OCI-M2 (cell line): Measurements from ENCODE around the gene HINT1.
"Not testable (repeated sequence)": the region's sequence is repeated elsewhere in the genome, so short reads cannot be mapped to it uniquely, and the experiment has no call there.

ENCODE experiments used
- DNase-seq: peaks from one replicate; lab custom pipeline; 2025; ENCODE audit not compliant: unreplicated experiment; lab: John Stamatoyannopoulos, UW

The HINT1 gene

GRCh38 chr5:131165119-131165727 is at the start of gene HINT1:
Gene HINT1, minus strand, starts transcription at chr5:131165256. Its CDS starts 51 bp downstream, at chr5:131165205.
- DNase-seq: no peak

- no peak for DNase-seq
Measured at GRCh38 chr5:131214609-131215227, 49.7 kb upstream of the HINT1 start.

- DNase-seq: no peak
Measured at GRCh38 chr5:131212471-131213021, 47.5 kb upstream of the HINT1 start.

- DNase-seq: no peak
Measured at GRCh38 chr5:131211669-131212068, 46.6 kb upstream of the HINT1 start.

- no peak for DNase-seq
Measured at GRCh38 chr5:131210151-131210510, 45.1 kb upstream of the HINT1 start.

- no peak for DNase-seq
Measured at GRCh38 chr5:131209506-131210150, 44.6 kb upstream of the HINT1 start.

GRCh38 chr5:131209175-131209505 is 44.1 kb upstream of the HINT1 start:
- DNase-seq: no peak

GRCh38 chr5:131206772-131207171 is 41.7 kb upstream of the HINT1 start:
- DNase-seq: no peak

- DNase-seq: no peak
Measured at GRCh38 chr5:131206061-131206460, 41.0 kb upstream of the HINT1 start.

- no peak for DNase-seq
Measured at GRCh38 chr5:131204964-131205363, 39.9 kb upstream of the HINT1 start.

- no peak for DNase-seq
Measured at GRCh38 chr5:131200560-131200959, 35.5 kb upstream of the HINT1 start.

GRCh38 chr5:131198625-131199024 is 33.6 kb upstream of the HINT1 start:
- no peak for DNase-seq

GRCh38 chr5:131196331-131196730 is 31.3 kb upstream of the HINT1 start:
- DNase-seq: no peak

GRCh38 chr5:131195696-131196095 is 30.6 kb upstream of the HINT1 start:
- DNase-seq: no peak

GRCh38 chr5:131194725-131195124 is 29.7 kb upstream of the HINT1 start:
- DNase-seq: no peak

GRCh38 chr5:131193897-131194296 is 28.8 kb upstream of the HINT1 start:
- not testable (repeated sequence) for DNase-seq

GRCh38 chr5:131193106-131193505 is 28.1 kb upstream of the HINT1 start:
- no peak for DNase-seq

- no peak for DNase-seq
Measured at GRCh38 chr5:131186561-131187256, 21.7 kb upstream of the HINT1 start.

GRCh38 chr5:131185523-131186104 is 20.6 kb upstream of the HINT1 start:
- DNase-seq: no peak

GRCh38 chr5:131182839-131183238 is 17.8 kb upstream of the HINT1 start:
- no peak for DNase-seq

- DNase-seq: no peak
Measured at GRCh38 chr5:131180407-131180806, 15.4 kb upstream of the HINT1 start.
